GM10847 (cell line): ENCODE measurements around the gene ZC3H7B.

Source experiments
- POLR2A ChIP-seq: IDR thresholded peaks from 2 replicates; pipeline ENCODE4 v1.6.1; 2011; ENCODE audit not compliant: insufficient read length; ENCODE audit errors: extremely low read depth

The ZC3H7B gene

DNA sequence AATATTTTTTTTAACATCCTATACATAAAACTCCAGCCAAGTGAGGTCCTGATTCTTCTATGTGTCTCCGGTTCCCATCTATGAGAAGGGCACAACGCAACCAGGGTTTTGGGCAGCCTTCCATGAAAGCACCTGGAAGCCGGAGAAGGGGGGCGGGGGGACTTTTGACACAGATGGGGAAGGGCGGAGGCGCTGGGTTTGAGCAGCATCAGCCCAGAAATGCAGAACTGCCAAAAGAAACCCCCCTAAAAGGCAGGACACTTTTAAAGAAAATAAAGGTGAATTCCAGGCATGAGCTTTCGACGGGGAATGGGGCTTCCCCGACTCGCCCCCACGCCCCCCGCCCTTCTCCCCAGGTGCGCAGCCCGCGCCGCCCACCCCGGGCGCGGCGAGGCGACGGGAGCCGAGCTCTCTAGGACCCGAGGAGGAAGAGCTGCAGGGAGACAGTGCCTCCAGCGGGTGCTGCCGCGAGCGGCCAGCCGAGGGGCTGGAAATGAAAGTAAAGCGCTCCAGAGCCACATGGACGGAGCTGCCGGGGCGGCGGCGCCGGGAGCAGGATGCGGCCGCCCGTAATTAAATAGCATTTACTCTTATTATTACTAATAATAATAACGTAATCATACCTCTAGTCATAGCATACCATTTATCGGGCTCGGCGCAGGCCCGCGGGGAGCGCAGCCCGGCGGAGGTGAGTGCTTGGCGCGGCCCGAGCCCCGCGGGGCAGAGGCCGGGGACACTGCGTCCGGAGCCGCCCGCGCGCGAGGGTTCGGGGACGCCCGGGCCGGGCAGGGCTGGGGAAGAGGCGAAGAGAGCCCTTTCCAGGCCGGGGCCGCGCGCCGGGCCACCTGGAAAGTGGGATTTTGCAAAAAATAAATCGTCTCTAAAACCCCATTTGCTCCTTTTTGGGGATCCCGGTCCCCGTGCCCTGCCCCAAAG, at the start of gene ZC3H7B:
TSS of gene ZC3H7B (plus strand) at position 441 of the 936 bp plus-strand sequence. CDS start 19,136 bp downstream, outside the sequence.
- peak; percentile 82 for TF ChIP-seq POLR2A

DNA sequence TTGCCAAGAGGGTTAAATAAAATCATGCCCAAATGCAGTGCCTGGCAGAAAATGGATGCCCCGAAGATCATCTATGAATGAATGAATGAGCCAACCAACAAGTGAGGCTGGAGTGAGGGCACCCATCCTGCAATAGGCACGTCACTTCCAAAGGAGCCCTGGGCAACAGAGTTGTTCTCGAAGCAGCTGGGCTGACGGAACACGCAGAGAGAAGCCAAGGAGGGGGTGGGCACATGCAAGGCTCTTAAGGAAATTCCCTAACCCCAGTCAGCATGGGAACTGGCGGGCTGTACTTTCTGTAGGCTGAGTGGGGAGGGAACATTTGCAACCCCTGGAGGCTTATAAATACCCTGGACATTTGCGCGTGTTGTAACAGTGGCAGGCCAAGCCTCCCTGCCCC, 49.0 kb upstream of the ZC3H7B start:
- TF ChIP-seq POLR2A, result no peak

DNA sequence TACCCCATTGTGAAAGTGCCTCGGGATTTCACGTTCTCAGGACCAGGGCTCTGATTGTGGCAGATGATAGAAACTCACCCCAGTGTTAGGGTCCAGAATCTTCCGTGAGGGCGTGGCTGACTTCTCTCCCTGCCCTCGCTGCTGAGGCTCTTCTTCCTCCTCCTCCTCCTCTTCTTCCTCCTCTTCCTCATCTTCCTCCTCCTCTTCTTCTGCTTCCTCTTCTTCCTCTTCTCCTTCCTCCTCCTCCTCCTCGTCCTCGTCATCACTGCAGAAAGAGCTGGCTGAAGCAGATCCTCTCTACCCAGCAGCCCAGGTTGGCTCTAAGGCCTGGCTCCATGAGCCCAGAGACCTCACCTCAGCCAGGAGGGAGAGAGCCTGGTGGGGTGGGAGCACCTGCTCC, 47.1 kb upstream of the ZC3H7B start:
- TF ChIP-seq POLR2A, result no peak

DNA sequence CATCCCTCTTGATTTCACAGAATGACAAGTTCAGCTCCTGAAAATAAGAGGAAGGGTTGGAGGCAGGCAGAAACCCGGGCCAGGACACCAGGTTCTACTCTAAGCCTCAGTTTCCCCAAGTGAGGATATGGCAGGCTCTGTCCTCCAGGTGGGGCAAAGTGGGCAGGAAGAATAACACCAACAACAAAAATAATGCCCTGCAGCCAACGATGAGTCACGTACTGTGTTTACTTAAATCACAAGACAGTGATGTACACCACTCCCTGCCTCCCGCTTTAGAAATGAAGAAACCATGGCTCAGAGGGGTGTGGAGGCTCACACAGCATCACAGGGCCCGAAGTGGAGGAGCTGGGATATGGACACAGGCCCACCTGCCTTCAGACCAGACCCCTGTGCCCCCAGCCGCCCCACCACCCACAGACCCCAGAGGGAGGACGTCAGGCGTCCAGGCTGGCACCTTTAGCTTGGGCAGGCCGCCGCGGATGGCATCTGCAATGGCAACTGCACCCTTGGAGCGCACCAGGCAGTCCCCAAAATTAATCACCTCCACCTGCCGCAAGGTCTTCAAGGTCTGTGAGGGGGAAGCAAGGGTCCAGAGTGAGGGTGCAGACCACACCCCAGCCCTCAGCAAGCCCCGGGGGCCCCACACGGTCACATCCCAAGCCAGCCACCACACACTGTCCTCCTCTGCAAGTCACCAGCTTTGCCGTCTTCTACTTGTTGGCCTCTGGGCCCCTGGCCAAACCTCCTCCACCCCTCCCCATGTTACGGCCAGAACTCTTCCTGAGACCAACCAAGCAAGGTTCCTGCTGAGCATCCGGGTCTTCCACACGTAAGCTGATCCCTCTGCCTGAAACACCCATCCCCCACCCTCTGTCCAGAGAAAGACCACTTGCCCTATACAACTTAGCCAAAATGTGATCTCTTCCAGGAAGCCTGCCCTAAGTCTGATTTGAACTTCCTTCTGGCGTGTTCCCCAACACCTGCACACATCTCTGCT, 44.8 kb upstream of the ZC3H7B start:
- no peak for TF ChIP-seq POLR2A

DNA sequence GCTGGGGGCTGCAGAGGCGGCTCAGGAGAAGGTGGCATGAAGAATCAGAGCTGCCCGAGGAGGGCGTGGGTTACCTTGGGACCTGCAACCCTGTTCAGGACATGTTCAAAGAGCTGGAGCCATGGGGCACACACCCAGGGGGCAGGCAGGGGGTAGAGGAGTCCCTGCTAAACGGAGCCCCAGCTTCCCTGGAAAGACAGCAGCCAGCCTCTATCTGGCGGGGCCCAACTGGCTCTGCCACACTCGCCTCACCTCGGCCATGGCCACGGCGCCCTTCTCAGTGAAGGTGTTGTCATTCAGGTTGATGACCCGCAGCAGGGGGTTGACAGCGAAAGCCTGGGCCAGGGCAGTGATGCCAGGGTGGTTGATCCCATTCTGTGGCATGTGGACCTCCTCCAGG, 43.6 kb upstream of the ZC3H7B start:
- no peak for TF ChIP-seq POLR2A

DNA sequence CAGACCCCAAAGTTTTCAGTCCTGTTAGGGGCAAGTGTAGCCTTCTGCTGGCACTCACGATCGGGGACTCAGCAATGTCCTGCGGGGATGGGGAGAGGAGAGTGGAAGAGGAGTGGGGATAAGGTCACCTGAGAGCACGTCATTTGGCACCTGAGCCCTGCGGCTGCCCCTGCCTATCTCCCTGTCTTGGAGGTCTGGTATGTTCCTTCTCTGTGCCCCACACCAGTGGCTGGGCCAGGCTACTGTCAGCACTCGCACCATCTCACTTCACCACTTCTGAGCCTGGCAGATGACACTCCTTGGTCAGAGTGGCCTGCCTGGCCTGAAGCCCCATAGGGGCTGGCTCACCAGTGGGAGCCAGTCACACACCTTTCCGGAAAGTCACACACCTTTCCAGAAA, 40.5 kb upstream of the ZC3H7B start:
- no peak for TF ChIP-seq POLR2A

GRCh38 chr22:41261541-41262249, 39.6 kb upstream of the ZC3H7B start:
- TF ChIP-seq POLR2A, result no peak

DNA sequence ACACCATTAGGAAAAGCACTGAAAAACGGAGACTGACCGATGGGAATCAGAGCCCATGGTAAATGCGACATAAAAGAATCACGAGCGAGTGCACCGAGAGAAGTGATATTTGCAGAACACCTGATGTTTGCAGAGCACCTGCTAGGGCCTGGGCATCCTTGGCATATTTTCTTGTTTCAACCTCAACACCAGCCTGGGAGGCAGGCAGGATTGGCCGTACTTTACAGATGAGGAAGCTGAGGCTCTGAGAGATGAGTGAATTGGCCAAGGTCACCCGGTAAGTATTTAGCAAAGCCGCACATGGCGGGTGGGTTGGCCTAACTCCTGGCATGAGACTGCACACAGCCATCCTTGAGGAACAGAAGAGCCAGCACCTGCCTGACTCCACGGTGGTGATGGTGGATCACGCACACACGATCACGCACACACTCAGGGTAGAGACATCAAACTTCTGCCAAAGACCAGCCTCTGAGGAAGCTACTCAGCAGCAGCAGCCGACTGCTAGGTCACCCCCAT, 39.0 kb upstream of the ZC3H7B start:
- TF ChIP-seq POLR2A, result no peak

- no peak for TF ChIP-seq POLR2A
These were observed 37.6 kb upstream of the ZC3H7B start for GRCh38 chr22:41263704-41264103.

DNA sequence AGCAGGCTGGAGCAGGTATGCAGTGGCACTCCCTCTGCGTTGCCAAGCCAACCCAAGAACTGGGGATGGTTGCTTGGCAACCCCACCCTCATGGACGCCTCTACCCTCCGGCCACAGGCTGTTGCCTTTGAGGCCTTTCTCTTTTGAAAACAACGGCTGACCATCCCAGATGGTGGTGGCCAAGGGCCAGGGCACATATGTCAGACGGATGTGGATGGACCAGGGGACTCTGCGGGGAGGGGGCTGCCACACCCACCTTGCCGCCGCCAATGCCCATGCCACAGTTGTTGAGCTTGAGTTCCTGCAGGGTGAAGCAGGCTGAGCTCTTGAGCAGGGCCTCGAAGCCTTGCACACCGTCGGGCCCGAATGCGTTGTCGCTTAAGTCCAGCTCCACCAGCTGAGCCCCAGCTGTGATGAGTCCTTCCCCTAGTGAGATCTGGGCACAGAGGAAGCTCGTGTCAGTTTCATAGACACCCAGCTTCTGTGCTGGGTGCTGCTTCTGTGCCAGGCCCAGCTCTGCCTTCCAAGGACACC, 36.9 kb upstream of the ZC3H7B start:
- no peak for TF ChIP-seq POLR2A

GRCh38 chr22:41267958-41268357, 33.4 kb upstream of the ZC3H7B start:
- TF ChIP-seq POLR2A, result no peak

DNA sequence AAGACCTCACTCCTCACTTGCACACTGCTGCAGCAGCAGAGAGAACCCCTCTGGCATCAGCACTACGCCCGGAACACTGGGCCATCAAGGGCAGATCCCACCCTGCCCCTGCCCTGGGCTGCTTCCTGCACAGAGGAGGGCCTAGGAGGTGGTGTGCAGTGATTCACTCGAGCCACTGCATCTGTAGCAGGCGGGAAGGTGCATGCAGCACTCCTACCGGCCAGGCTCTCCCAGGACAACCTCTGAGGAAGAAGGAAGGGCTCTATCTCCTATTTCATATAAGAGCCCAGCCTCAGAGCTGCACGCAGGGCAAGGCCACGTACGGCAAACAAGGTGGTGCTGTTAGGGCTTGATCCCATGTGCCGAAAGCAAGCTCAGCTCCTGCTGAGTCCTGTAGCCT, 29.5 kb upstream of the ZC3H7B start:
- no peak for TF ChIP-seq POLR2A

DNA sequence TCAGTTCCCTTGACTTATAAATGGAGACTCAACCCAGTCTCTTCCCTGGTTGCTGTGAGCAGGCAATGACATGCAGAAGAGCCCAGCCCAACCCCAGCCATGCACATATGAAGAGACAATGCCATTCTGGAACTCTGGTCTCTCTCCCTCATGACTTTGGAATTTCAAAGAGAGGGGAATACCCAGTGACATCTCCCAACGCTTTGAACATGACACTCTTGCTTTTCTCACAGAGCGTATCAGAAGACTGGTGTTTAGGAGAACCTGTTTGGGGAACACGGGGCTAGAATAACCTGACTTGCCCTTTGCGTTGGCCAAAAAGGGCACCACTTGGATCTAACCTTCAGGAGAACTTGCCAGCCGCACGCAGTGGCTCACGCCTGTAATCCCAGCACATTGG, 28.2 kb upstream of the ZC3H7B start:
- no peak for TF ChIP-seq POLR2A

GRCh38 chr22:41274856-41275255, 26.5 kb upstream of the ZC3H7B start:
- no peak for TF ChIP-seq POLR2A

- TF ChIP-seq POLR2A, result no peak
These were observed 21.3 kb upstream of the ZC3H7B start for GRCh38 chr22:41280065-41280464.
